AG10803 (cell line): ENCODE results near the gene PLD6.

Experiments used
- DNase-seq: peaks from one replicate; pipeline ENCODE4 v3.0.0; 2010; ENCODE audit warnings: low read depth
- H3K4me3 ChIP-seq: 2 replicates; pipeline ENCODE4 v1.5.1; 2011; ENCODE audit warnings: mild to moderate bottlenecking, low read length, control low read depth
- TF ChIP-seq, protein P1 (sequence below): conservative IDR thresholded peaks from 2 replicates; pipeline ENCODE4 v1.5.1; 2011; ENCODE audit warnings: mild to moderate bottlenecking, low read length, control low read depth, inconsistent platforms

Gene PLD6

DNA sequence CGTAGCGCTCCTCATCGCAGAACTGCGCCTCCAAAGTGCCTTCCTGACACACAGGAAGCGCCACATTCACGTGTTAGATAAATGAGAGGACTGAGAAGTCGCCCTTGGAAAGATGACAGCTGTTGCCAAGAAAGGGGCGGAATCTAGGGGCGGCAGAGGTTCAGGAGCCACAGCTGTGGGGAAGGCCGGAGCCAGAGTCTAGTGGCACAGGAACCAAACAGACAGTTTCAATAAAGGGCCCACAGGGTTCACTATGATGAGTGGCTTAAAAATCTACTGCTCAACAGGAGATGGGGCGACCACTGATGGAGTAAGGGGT is 26.1 kb upstream of the PLD6 start:
- DNase-seq: no peak
- TF ChIP-seq, protein P1, sequence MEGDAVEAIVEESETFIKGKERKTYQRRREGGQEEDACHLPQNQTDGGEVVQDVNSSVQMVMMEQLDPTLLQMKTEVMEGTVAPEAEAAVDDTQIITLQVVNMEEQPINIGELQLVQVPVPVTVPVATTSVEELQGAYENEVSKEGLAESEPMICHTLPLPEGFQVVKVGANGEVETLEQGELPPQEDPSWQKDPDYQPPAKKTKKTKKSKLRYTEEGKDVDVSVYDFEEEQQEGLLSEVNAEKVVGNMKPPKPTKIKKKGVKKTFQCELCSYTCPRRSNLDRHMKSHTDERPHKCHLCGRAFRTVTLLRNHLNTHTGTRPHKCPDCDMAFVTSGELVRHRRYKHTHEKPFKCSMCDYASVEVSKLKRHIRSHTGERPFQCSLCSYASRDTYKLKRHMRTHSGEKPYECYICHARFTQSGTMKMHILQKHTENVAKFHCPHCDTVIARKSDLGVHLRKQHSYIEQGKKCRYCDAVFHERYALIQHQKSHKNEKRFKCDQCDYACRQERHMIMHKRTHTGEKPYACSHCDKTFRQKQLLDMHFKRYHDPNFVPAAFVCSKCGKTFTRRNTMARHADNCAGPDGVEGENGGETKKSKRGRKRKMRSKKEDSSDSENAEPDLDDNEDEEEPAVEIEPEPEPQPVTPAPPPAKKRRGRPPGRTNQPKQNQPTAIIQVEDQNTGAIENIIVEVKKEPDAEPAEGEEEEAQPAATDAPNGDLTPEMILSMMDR: no peak

DNA sequence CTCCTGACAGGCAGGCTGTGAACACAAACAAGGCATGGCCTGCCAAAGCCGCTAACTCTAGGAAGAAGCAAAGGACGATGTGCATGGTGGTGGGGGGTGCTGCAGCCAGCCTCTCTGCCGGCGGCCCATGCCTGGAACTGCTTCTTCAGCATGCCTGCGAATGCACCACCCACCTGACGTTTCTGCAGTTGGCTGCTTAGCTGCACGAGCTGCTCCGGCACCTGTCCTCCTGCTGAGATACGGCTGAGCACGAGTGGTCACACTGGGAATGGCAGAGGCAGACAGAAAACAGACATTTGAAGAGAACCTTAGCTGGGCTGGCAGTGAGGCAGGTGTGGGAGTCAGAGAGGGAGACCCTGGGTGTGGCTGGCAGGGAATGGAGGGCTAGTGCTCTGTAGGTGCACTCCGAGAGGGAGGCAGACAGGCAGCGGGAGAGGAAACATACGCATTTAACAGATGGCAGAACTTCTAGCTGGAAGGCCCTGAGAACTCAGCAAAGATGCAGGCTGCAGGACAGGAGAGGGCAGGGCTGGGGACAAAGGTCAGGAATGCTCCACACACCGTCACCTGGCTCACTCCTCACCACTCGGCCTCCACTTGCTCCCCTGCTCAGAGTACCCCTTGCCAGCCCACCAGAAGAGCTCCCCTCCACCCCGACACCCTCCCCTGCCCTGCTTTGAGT is 25.6 kb upstream of the PLD6 start:
- no peak for DNase-seq
- TF ChIP-seq, protein P1: no peak
- H3K4me3 ChIP-seq: no peak overlapping the region

More for the DNA sequence above, 26.1 kb upstream of the PLD6 start:
- no peak overlapping the region for H3K4me3 ChIP-seq

DNA sequence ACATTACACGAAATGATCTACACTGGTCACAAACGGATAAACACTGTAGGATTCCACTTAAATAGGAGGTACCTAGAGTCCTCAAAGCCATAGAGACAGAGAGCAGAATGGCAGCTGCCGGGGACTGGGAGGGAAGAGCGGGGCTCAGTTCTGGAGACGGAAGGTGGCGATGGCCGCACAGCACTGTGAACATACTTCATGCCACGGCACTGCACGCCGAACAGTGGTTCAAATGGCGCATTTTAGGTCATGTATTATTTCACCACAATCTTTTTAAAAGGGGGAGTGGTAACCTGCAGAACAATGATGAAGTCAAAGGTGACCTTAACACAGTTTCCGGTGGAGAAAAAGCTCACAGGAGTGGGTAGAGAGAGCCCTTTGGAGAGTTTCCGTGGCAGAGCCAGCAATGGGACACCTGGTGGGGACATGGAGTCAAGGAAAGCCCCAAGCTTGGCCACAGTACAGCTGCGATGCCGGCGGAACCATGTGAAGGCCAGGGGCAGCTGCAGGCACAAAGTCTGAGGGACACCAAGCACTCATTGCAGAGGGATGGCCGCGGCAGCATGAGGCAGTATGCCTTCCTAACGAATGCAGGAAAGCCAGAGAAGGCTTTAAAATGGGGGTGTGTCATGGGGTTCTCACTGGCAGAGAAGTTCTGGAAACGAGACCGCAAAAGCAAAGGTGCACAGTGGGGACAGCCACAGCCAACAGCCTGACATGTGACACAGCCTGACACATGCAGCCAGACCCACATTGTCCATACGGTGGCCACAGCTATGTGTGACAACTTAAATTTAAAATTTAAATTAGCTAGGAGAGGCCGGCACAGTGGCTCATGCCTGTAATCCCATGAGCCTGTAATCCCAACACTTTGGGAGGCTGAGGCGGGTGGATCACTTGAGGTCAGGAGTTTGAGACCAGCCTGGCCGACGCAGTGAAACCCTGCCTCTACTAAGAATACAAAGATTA is 23.6 kb upstream of the PLD6 start:
- TF ChIP-seq, protein P1: no peak
- DNase-seq: no peak
- no peak overlapping the region for H3K4me3 ChIP-seq

DNA sequence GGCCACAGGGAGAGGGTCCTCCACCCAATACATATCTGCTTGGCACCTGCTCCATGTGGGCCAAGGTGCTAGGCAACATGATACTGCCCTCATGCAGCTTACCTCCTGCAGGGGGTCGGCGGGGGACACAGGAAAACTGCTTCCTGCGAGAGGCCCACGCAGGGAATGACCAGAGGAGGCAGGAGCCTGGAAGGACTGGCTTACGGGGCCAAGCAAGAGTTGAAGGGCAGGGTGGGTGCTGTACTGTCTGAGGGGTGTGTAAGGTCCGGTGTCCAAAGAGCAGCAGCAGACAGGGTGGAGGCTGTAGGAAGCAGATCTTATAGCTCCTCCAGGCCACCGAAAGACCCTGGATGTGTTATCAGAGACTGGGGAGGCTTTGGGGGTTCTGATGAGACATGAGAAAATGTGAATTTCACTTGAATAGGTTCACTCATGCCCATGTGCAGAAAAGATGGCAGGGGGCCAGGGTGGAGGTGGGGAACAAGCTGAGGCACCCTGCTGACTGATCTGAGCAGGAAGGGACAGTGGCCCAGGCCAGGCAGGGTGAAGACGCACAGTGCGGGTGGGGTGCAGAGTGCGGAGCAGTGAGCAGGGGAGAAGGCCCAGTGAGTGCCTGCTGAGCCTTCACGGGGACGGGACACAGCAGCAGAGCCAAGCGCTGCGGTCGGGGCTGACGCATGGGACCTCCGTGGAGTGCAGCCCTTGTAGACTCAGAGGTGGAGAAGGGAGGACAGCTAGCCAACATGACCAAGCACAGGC is 22.6 kb upstream of the PLD6 start:
- no peak overlapping the region for H3K4me3 ChIP-seq
- no peak for DNase-seq
- TF ChIP-seq, protein P1: no peak

DNA sequence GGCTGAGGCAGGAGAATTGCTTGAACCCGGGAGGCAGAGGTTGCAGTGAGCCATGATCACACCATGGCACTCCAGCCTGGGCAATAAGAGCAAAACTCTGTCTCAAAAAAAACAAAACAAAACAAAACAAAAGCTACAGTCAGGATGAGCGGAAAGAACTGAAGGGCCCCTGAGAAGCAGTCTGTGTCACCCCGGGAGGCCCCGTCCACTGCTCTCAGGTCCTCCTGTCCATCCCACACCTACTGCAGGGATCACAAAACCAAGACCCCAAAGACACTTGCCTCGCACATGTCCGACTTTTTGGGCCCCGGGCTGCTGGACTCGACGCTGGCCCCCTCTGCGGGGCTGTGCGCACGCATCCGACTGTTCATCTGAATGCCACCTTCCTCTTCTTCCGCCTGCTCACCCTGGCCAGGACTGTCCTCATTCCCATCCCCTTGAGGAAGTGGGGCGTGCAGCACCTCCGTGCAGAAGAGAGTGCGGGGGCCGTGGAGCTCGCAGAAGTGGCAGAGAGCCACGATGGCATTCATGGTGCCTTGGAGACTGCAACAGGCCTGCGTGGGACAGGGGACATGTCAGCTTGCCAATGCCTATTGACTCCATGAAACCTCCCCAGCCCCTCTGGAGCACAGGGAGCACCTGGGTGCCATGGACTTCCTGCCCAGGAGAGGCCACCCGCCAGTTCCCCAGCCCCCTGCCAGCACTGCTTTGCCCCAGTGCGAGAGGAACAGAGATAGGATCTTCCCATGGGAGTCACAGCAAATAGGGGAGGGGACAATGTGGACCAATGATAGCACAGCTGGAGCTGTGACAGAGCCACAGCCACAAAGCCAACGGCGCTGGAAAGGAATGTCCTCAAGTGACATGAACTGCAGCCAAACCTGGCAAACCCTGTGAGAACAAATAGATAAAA is 21.7 kb upstream of the PLD6 start:
- H3K4me3 ChIP-seq: no peak overlapping the region
- TF ChIP-seq, protein P1: no peak
- no peak for DNase-seq

DNA sequence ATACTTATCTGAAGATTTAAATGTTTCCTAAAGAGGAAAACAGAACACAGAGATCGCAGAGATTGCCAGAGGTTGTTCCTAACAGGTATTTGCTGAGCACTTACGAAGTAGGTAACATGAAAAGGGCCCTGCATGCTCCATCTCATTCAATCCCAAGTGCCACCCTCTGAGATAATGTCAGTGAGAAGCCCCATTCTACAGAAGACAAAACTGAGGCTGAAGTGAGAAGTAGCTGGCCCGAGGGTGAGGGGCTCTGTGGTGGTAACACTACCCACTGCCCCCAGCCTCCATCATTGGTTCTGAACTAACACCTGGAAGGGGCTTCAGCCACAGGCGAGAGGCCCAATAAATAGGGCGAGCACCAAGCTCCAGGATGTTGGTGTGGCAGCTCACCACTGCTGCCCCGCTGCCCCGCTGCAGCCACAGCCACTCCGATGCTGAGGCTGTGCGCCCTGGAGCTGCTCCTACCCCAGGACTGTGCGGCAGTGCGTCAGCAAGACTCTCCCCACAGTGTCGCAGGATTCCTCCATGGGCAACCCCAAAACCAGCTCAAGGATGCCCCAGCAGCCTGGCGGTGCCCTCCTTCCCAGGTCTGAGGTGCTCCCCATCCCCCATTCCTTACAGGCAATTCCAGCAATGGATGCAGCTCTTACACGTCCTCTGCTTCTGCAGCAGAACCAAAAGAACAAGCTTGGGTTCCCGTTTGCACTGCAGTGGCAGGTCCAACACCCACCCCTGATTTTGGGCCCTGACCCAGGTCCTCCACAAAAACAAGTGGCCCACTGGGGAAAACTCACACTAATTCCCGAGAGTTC is 20.5 kb upstream of the PLD6 start:
- H3K4me3 ChIP-seq: no peak overlapping the region
- TF ChIP-seq, protein P1: no peak
- no peak for DNase-seq
